ENCODE measurements around the gene RIPK1. TPM values are rescaled to one million over a fixed set of nuclear protein-coding genes. Genes with fewer than 3 reads are reported as not detected.
"Not testable (repeated sequence)": the region's sequence is repeated elsewhere in the genome, so short reads cannot be mapped to it uniquely, and the experiment has no call there.

The RIPK1 gene
- total RNA-seq, result 29.9 and 30.5 TPM in 2 replicates

- intact Hi-C loops (cut with micrococcal nuclease), result loop anchor here (1.0 to 5.0 kb wide), 13 partner anchors 16 to 1066 kb away; partner anchors contain the start of genes BPHL, ECI2, NQO2 and PSMG4
These were observed at the start of gene RIPK1 for GRCh38 chr6:3068329-3069214. Gene RIPK1 (plus strand): TSS chr6:3068494. CDS start chr6:3076824, 8,330 bp downstream.

DNA sequence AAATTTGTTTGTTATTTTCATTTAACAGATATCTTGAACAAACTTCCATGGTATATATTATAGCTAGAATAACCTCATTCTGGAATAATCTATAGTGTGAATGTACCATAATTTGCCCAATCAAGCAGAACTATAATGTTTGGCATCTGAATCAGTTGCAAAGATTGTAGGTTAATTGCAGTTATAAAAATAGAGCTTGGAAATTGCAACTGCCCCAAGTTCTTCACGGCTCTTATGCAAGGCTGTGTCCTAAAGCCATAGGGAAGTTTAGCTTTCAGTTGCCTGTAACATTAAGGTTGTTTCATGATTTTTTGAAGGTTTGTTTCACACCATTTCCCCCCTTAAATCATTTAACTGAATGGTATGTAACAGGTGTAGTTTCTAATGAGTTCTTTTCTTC, 49.2 kb upstream of the RIPK1 start:
- intact Hi-C loops (cut with micrococcal nuclease), result no loop called here

GRCh38 chr6:3019749-3020320, 48.5 kb upstream of the RIPK1 start:
- intact Hi-C loops (cut with micrococcal nuclease), result no loop called here

DNA sequence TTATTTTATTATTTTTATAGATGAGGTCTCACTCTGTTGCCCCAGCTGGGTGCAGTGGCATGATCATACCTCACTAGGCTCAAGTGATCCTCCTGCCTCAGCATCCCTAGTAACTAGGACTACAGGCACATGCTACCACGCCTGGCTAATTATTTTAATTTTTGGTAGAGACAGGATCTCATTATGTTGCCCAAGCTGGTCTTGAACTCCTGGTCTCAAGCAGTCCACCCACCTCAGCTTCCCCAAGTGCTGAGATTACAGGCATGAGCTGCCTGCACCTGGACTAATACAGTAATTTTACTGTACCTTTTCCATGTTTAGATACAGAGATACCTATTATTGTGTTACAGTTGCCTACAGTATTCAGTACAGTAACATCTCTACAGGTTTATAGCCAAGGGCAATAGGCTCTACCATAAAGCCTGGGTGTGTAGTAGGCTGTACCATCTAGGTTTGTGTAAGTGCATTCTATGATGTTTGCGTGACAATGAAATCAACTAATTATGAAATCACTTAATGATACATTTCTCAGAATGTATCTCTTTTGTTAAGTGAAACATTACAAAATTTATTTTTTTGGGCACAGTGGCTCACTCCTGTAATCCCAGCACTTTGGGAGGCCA, 47.2 kb upstream of the RIPK1 start:
- intact Hi-C loops (cut with micrococcal nuclease), result not testable (repeated sequence)

DNA sequence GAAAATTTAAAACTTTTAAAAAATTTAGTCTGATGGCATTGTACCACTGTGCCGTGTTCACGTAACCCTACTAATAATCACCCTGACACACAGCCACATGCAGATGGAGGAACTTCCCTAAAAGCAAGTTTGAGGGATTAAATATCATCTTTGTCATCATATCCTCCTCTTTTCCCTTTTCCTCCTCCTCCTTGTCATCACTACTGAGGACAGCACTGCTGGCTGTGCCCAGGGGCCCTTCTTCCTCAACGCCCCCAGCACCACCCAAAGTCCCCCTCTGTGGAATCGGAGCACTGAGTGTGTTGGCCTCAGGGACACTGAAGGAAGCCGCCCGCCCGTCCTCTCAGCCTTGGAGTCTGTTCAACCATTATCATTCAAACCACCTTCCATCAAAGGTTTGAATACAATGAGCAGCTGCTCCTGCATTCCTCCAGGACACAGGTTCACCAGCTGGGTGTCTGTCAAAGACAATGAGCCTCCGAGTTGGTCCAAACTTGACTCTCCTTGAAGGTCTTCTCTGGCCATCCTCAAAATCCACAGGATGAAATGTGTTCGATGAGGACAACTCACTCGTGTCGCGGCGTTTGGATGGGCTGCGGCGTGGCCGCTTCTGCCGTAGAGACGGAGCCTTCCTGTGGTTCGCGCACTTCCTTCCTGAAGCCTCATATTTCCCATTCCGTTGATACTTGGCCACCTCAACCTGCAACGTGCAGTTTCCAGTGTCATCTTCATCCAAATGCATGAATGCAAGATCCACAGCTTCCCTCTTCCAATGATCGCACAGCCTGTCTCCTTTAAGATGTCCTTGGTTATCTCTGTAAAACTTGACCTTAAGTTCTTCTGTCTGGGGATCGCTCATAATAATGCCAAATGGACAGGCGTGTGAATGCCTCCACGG, 45.3 kb upstream of the RIPK1 start:
- intact Hi-C loops (cut with micrococcal nuclease), result loop anchor here (1.0 kb wide), 4 partner anchors 21 to 95 kb away; partner anchors contain the start of genes BPHL and RIPK1

DNA sequence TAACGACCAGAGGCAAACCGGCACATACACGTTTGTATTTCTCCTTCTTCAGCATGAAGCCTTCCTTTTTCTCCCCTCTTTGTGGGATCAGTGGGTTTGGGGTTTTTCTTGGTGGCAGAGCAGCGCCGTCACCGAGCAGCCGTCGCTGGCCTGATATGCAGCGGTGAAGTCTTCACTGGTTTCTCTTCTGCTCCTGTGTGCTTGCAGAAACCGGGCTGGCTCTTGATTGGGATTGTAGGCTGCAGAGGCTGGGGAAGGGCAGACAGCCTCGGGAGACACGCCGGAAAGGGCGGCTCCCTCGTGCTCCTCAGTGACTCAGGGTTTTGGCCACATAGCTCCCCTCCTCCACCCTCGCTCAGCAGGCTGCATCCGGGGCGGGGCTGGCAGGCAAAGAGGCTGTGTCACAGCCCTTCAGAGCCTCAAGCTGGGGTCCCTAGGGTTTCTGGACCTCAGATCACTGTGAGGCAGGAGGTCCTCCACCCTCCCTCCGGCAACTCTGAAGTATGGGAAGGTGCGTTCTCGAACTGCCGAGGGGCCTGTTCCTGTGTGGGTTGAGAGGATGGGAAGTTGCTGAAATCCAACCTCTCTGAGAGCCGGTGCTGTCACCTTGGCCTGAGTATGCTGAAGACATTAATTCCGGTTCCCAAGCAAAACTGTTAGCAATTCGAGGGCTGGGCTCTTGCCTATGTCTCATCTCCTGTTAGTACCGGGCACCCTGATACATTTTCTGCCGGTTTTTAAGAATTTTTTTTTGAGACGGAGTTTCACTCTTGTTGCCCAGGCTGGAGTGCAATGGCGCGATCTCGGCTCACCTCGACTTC, 44.4 kb upstream of the RIPK1 start:
- intact Hi-C loops (cut with micrococcal nuclease), result loop anchor here (1.0 kb wide), 5 partner anchors 22 to 94 kb away; partner anchors contain the start of genes BPHL, NQO2 and RIPK1

- intact Hi-C loops (cut with micrococcal nuclease), result no loop called here
These were observed 41.3 kb upstream of the RIPK1 start for GRCh38 chr6:3026791-3027626.

- intact Hi-C loops (cut with micrococcal nuclease), result not testable (repeated sequence)
These were observed 40.1 kb upstream of the RIPK1 start for GRCh38 chr6:3028156-3028555.

- intact Hi-C loops (cut with micrococcal nuclease), result no loop called here
These were observed 36.2 kb upstream of the RIPK1 start for GRCh38 chr6:3031857-3032640.

- intact Hi-C loops (cut with micrococcal nuclease), result no loop called here
These were observed 35.3 kb upstream of the RIPK1 start for GRCh38 chr6:3032986-3033385.

DNA sequence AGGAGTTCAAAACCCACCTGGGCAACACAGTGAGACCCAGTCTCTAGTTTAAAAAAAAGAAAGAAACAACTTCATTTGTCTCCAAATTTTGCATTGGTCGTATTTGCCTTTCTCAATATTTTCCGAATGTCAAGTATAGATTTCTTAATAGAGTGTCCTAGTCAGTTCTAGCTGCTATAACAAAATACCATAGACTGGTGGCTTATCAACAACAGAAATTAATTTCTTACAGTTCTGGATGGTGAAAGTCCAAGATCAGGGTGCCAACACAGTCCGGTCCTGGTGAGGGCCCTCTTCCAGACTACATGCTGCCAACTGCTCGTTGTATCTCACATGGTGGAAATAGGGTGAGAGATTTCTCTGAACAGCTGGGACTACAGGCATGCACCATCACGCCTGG, 34.6 kb upstream of the RIPK1 start:
- intact Hi-C loops (cut with micrococcal nuclease), result no loop called here

- intact Hi-C loops (cut with micrococcal nuclease), result no loop called here
These were observed 32.9 kb upstream of the RIPK1 start for GRCh38 chr6:3035397-3035796.

GRCh38 chr6:3036861-3037637, 31.2 kb upstream of the RIPK1 start:
- intact Hi-C loops (cut with micrococcal nuclease), result no loop called here

GRCh38 chr6:3037638-3038365, 30.5 kb upstream of the RIPK1 start:
- intact Hi-C loops (cut with micrococcal nuclease), result no loop called here

GRCh38 chr6:3039384-3039783, 28.9 kb upstream of the RIPK1 start:
- intact Hi-C loops (cut with micrococcal nuclease), result no loop called here

GRCh38 chr6:3041147-3041546, 27.1 kb upstream of the RIPK1 start:
- intact Hi-C loops (cut with micrococcal nuclease), result no loop called here

DNA sequence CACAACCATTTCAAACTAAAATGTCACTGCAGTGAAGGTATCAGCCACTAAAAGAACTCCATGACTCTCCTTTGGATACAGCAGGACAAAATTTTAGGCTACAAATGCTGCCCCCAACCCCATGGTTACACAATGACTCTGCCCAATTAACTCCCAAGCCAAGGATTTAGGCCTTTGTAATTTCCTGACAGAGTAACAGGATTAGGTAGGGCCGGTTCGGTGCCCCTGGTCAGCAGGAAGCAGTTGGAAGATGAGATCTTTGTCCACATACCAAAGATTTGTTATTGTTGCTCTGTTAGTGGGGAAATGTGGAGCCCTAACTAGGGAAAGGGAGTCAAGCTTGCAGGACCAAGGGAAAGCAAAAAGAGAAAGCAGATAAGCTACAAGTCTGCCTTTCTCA, 26.7 kb upstream of the RIPK1 start:
- intact Hi-C loops (cut with micrococcal nuclease), result no loop called here

Data from T-helper 2 cell treated with Interferon-gamma antibody and Interleukin-4, amounts not matched to agents 100 ng/mL and 5 ng/mL, for 36 hours (primary cell).